ENCODE measurements around the gene HYDIN.

DNA sequence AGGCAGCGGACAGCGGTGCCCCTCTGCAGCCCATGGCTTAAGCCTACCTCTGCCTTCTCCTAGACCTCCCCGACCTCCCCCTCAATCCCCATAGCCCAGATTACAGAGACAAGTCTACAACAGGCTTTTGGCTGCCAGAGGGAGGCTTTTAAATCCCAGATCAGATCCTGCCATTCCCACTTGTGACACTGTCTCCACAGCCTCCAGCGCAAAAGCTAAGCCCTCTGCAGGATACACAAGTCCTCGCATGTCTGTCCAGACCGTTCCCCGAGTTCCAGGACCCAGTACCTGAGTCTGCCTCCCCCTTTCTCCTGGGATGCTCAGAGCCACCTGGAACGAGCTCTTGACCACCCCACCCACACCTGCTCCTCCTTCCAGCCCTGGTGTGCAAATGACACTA lies 460.8 kb downstream of the HYDIN start:
- TF ChIP-seq POLR2A (IDR thresholded peaks at IDR 0.05; ENCODE audit: low read depth, low read length) (no peak), POLR2AphosphoS5 (IDR thresholded peaks at IDR 0.05; ENCODE audit: low read depth, low read length) (no peak), POU2F2 (IDR thresholded peaks at IDR 0.05; ENCODE audit: low read depth, low read length) (no peak), PAX5 (IDR thresholded peaks at IDR 0.05; ENCODE audit: insufficient read depth, low read length, severe bottlenecking) (no peak), SPI1 (IDR thresholded peaks at IDR 0.05; ENCODE audit: low read depth, low read length) (no peak), TAF1 (IDR thresholded peaks at IDR 0.05; ENCODE audit: low read depth, low read length) (no peak)

Measured in GM12891 (cell line).